ENCODE measurements around the gene THTPA. TPM values are rescaled to one million over a fixed set of nuclear protein-coding genes. Genes with fewer than 3 reads are reported as not detected.
A peak's percentile ranks its signal among the peaks of the same experiment; 100 is the strongest.

Gene THTPA
- total RNA-seq, 1 donor from 2014 or later = 7.7 TPM

GRCh38 chr14:23522643-23523198 is 33.4 kb upstream of the THTPA start:
- Histone ChIP-seq H3K36me3 (no peaks in the 10 kb centered on the region), H3K4me2 (no peak overlapping the region), H3K9me3 (ENCODE audit: low read depth) (no peaks in the 10 kb centered on the region), H4K20me1 (ENCODE audit: low read depth) (no peaks in the 10 kb centered on the region), H3K27me3 (no peaks in the 10 kb centered on the region), H3K4me3 (no peak overlapping the region), H3F3A (ENCODE audit: low read depth) (peaks cover 11% of the 10 kb centered on the region), H3K4me1 (peaks cover 15% of the 10 kb centered on the region), H3K9ac (no peak overlapping the region), H2AFZ (replicated peaks) (no peak overlapping the region), H3K79me2 (ENCODE audit: low read depth) (no peaks in the 10 kb centered on the region), H3K27ac (no peak overlapping the region)
- no peak for TF ChIP-seq CTCF (IDR thresholded peaks at IDR 0.05)
- no peak for TF ChIP-seq EZH2 (IDR thresholded peaks at IDR 0.05)
- no peak for TF ChIP-seq EZH2phosphoT487 (IDR thresholded peaks at IDR 0.05)
- Mint-ChIP-seq H3K27ac (peak overlapping the region; percentile 66), H3K9me3 (no peaks in the 10 kb centered on the region), H3K4me3 (no peak overlapping the region), H3K4me1 (peaks cover 19% of the 10 kb centered on the region), H3K27me3 (ENCODE audit: insufficient read depth, low read depth) (peaks cover 20% of the 10 kb centered on the region), H3K36me3 (peaks cover 16% of the 10 kb centered on the region)
- DNase-seq (ENCODE audit: low spot score) = no peak

DNA sequence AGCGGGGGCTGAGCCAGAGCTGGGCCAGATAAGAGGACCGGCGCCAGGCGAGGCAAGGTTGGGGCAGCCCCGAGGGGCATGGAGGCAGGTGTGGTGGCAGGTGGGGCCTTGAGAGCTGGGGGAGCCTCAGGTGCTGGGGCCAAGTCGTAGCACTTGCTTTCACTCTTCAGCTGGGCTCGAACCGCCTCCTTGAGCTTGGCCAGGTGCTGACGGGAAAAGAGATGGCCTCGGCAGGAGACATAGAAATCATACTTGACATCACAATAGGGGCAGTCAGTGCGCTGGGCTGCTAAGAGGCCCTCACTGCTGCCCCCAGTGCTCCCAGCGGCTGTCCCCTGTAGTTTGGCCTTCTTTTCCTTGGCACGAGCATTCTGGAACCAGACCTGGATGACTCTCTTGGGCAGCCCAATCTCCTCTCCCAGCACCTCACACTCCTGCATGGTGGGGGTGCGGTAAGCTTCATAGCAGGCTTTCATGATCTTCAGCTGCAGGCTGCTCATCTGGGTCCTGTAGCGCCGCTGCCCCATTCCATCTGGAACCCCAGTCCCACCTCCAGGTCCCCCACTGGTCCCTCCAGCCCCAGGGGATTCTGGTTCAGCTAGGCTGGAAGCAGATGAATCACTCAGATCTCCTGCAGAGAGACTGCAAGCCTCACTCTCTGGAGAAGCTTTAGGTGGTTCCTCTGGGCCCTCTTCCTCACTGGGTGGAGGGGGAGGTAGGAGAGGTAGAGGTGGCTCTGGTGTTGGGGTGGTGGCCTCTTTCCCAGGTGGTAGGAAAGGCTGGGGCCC is 32.6 kb upstream of the THTPA start:
- no peak overlapping the region for H3K27ac Mint-ChIP-seq
- peaks cover 5% of the 10 kb centered on the region for H3F3A ChIP-seq (ENCODE audit: low read depth)
- H3K27ac ChIP-seq = no peak overlapping the region
- no peak overlapping the region for H3K4me3 Mint-ChIP-seq
- H3K36me3 Mint-ChIP-seq = peaks cover 19% of the 10 kb centered on the region
- no peaks in the 10 kb centered on the region for H3K27me3 ChIP-seq
- peaks cover 12% of the 10 kb centered on the region for H3K4me1 Mint-ChIP-seq
- no peak overlapping the region for H3K9ac ChIP-seq
- H3K36me3 ChIP-seq = no peaks in the 10 kb centered on the region
- no peak overlapping the region for H2AFZ ChIP-seq (replicated peaks)
- H3K9me3 Mint-ChIP-seq = no peaks in the 10 kb centered on the region
- no peak overlapping the region for H3K4me2 ChIP-seq
- no peak for DNase-seq (ENCODE audit: low spot score)
- H3K79me2 ChIP-seq (ENCODE audit: low read depth) = no peaks in the 10 kb centered on the region
- TF ChIP-seq CTCF (IDR thresholded peaks at IDR 0.05) (no peak), EZH2phosphoT487 (IDR thresholded peaks at IDR 0.05) (no peak), EZH2 (IDR thresholded peaks at IDR 0.05) (no peak)
- H4K20me1 ChIP-seq (ENCODE audit: low read depth) = no peaks in the 10 kb centered on the region
- H3K4me1 ChIP-seq = peaks cover 11% of the 10 kb centered on the region
- H3K4me3 ChIP-seq = no peak overlapping the region
- H3K27me3 Mint-ChIP-seq (ENCODE audit: insufficient read depth, low read depth) = peaks cover 20% of the 10 kb centered on the region
- H3K9me3 ChIP-seq (ENCODE audit: low read depth) = no peaks in the 10 kb centered on the region

DNA sequence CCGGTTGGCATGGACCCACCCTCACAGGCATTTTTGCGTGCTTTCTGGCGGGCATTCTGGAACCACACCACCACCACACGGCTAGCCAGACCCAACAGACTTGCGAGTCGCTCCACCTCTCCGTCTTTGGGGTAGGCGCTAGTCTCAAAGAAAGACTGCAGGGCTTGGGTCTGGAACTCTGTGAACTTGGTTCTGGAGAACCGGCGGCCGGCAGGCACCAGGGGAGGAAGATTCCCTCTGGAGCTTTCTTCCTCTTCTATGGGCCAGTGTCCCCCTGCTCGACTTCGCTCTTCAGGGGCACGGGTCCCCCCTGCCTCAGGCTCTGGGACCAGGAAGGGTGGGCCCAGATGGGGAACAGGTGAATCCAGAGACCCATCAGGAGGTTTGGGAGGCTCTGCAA is 31.1 kb upstream of the THTPA start:
- no peaks in the 10 kb centered on the region for H3K9me3 Mint-ChIP-seq
- Histone ChIP-seq H3K9me3 (ENCODE audit: low read depth) (no peaks in the 10 kb centered on the region), H3K4me3 (no peak overlapping the region), H3K36me3 (no peaks in the 10 kb centered on the region), H3K27ac (no peak overlapping the region), H4K20me1 (ENCODE audit: low read depth) (no peaks in the 10 kb centered on the region), H3K79me2 (ENCODE audit: low read depth) (no peaks in the 10 kb centered on the region), H3K4me1 (peaks cover 4% of the 10 kb centered on the region), H2AFZ (replicated peaks) (no peak overlapping the region), H3K9ac (no peak overlapping the region), H3K4me2 (no peak overlapping the region), H3K27me3 (no peaks in the 10 kb centered on the region), H3F3A (ENCODE audit: low read depth) (no peaks in the 10 kb centered on the region)
- DNase-seq (ENCODE audit: low spot score) = no peak
- peaks cover 7% of the 10 kb centered on the region for H3K4me1 Mint-ChIP-seq
- peaks cover 19% of the 10 kb centered on the region for H3K36me3 Mint-ChIP-seq
- H3K4me3 Mint-ChIP-seq = no peak overlapping the region
- TF ChIP-seq EZH2phosphoT487 (IDR thresholded peaks at IDR 0.05) (no peak), CTCF (IDR thresholded peaks at IDR 0.05) (no peak), EZH2 (IDR thresholded peaks at IDR 0.05) (no peak)
- H3K27ac Mint-ChIP-seq = no peak overlapping the region
- H3K27me3 Mint-ChIP-seq (ENCODE audit: insufficient read depth, low read depth) = peaks cover 17% of the 10 kb centered on the region

All from neural progenitor cell (in vitro differentiated cells).